ENCODE measurements around the gene USP40. TPM values are rescaled to one million over a fixed set of nuclear protein-coding genes. Genes with fewer than 3 reads are reported as not detected.

USP40 gene
- polyA plus RNA-seq, 1 donor (not counting 4 experiments of a cell fraction or from before 2014, with no cell fraction given): 37.3 TPM

GRCh38 chr2:233499928-233500327 is 66.7 kb downstream of the USP40 start:
- FAIRE-seq: no peak
- Histone ChIP-seq H3K9me3 (ENCODE audit: control insufficient read depth, low read depth, low read length) (peaks cover 6% of the 10 kb centered on the region), H3K4me3 (ENCODE audit: control insufficient read depth in 2 of 3, extremely low read depth in 1 of 3, insufficient read depth in 2 of 3, low read depth in 1 of 3, low read length in 3 of 3) (no peak overlapping the region), H4K20me1 (ENCODE audit: control insufficient read depth, extremely low read depth, insufficient read depth, low read length) (no peaks in the 10 kb centered on the region), H3K36me3 (ENCODE audit: control insufficient read depth in 2 of 2, extremely low read depth in 1 of 2, insufficient read depth in 2 of 2, low read length in 2 of 2) (peaks cover 6 to 14% of the 10 kb centered on the region in 2 experiments), H3K9ac (ENCODE audit: control insufficient read depth, extremely low read depth, insufficient read depth, low read length) (no peak overlapping the region), H3K4me2 (ENCODE audit: control insufficient read depth, extremely low read depth, insufficient read depth, low read depth, low read length) (no peak overlapping the region), H3K4me1 (ENCODE audit: control insufficient read depth, extremely low read depth, insufficient read depth, low read length) (peaks cover 12% of the 10 kb centered on the region), H3K27ac (ENCODE audit: control insufficient read depth, insufficient read depth, low read length) (no peak overlapping the region), H3K27me3 (ENCODE audit: control insufficient read depth, extremely low read depth, insufficient read depth, low read length) (no peaks in the 10 kb centered on the region), H3K9me1 (ENCODE audit: control insufficient read depth, extremely low read depth, insufficient read depth, low read length) (no peaks in the 10 kb centered on the region), H3K79me2 (ENCODE audit: control insufficient read depth, insufficient read depth, low read length) (no peaks in the 10 kb centered on the region), H2AFZ (ENCODE audit: control insufficient read depth, low read length) (no peak overlapping the region)
- no peak for TF ChIP-seq EZH2 (IDR thresholded peaks at IDR 0.05; ENCODE audit: low read length)
- no peak for TF ChIP-seq CTCF (optimal IDR thresholded peaks at IDR 0.05 in 1 of 3, IDR thresholded peaks at IDR 0.05 in 1 of 3, conservative IDR thresholded peaks at IDR 0.05 in 1 of 3; ENCODE audit: extremely low read depth in 1 of 3, insufficient read depth in 2 of 3, low read length in 3 of 3)
- dilution Hi-C loops (cut with MboI; ENCODE audit: extremely low pct_ligation_motif_present, low sequenced_read_pairs): no loop called here
- no peak for DNase-seq (ENCODE audit: low read depth, low spot score)

- FAIRE-seq (no peak), DNase-seq (ENCODE audit: low read depth, low spot score) (no peak)
- H3K9me3 ChIP-seq (ENCODE audit: control insufficient read depth, low read depth, low read length): peaks cover 3% of the 10 kb centered on the region
- no peak overlapping the region for H3K4me3 ChIP-seq (ENCODE audit: control insufficient read depth in 2 of 3, extremely low read depth in 1 of 3, insufficient read depth in 2 of 3, low read depth in 1 of 3, low read length in 3 of 3)
- H3K4me2 ChIP-seq (ENCODE audit: control insufficient read depth, extremely low read depth, insufficient read depth, low read depth, low read length): no peak overlapping the region
- peaks cover 20% of the 10 kb centered on the region for H3K4me1 ChIP-seq (ENCODE audit: control insufficient read depth, extremely low read depth, insufficient read depth, low read length)
- H4K20me1 ChIP-seq (ENCODE audit: control insufficient read depth, extremely low read depth, insufficient read depth, low read length): no peaks in the 10 kb centered on the region
- no peaks in the 10 kb centered on the region for H3K79me2 ChIP-seq (ENCODE audit: control insufficient read depth, insufficient read depth, low read length)
- no peak overlapping the region for H3K27ac ChIP-seq (ENCODE audit: control insufficient read depth, insufficient read depth, low read length)
- TF ChIP-seq EZH2 (IDR thresholded peaks at IDR 0.05; ENCODE audit: low read length): no peak
- TF ChIP-seq CTCF (optimal IDR thresholded peaks at IDR 0.05 in 1 of 3, IDR thresholded peaks at IDR 0.05 in 1 of 3, conservative IDR thresholded peaks at IDR 0.05 in 1 of 3; ENCODE audit: extremely low read depth in 1 of 3, insufficient read depth in 2 of 3, low read length in 3 of 3): no peak
- no peaks in the 10 kb centered on the region for H3K27me3 ChIP-seq (ENCODE audit: control insufficient read depth, extremely low read depth, insufficient read depth, low read length)
- H2AFZ ChIP-seq (ENCODE audit: control insufficient read depth, low read length): no peak overlapping the region
- dilution Hi-C loops (cut with MboI; ENCODE audit: extremely low pct_ligation_motif_present, low sequenced_read_pairs): no loop called here
- no peak overlapping the region for H3K9ac ChIP-seq (ENCODE audit: control insufficient read depth, extremely low read depth, insufficient read depth, low read length)
- no peaks in the 10 kb centered on the region for H3K9me1 ChIP-seq (ENCODE audit: control insufficient read depth, extremely low read depth, insufficient read depth, low read length)
- H3K36me3 ChIP-seq (ENCODE audit: control insufficient read depth in 2 of 2, extremely low read depth in 1 of 2, insufficient read depth in 2 of 2, low read length in 2 of 2): peaks cover 6 to 14% of the 10 kb centered on the region in 2 experiments
Observed at GRCh38 chr2:233498126-233498525, 68.5 kb downstream of the USP40 start.

Data from keratinocyte (primary cell).